Thyroid gland (tissue), 4 donors: Measurements from ENCODE around the gene KANSL1. TPM values are rescaled to one million over a fixed set of nuclear protein-coding genes. Genes with fewer than 3 reads are reported as not detected.

ENCODE experiments used
- DNase-seq, 2 donors: peaks; one replicate each; pipeline ENCODE4 v3.0.0-alpha.2; 2019
- H3K27ac ChIP-seq, 3 donors: fragments of 200-600 bp; sonication (generic); 1 replicate in 2 of 3; 2 replicates in 1 of 3; pipeline ENCODE4 v1.5.1; 2016 to 2019; ENCODE audit warnings: mild to moderate bottlenecking in 1 of 3, moderate library complexity in 1 of 3
- H3K27me3 ChIP-seq: fragments of 200-600 bp; sonication (generic); one replicate; pipeline ENCODE4 v1.5.1; 2019
- H3K36me3 ChIP-seq, 2 donors: fragments of 200-600 bp; sonication (generic); one replicate each; pipeline ENCODE4 v1.5.1; 2016 to 2019
- H3K4me1 ChIP-seq, 2 donors: fragments of 200-600 bp; sonication (generic); one replicate each; pipeline ENCODE4 v1.5.1; 2017 to 2019
- H3K4me3 ChIP-seq, 3 donors: fragments of 200-600 bp; sonication (generic); replicated peaks in 1 of 3; 1 replicate in 2 of 3; 2 replicates in 1 of 3; pipeline ENCODE4 v1.5.1; 2016; ENCODE audit warnings: mild to moderate bottlenecking in 1 of 3
- H3K9me3 ChIP-seq: fragments of 200-600 bp; sonication (generic); one replicate; pipeline ENCODE4 v1.5.1; 2017
- POLR2A ChIP-seq, 2 donors: fragments of 450-650 bp; IDR thresholded peaks; one replicate each; pipeline ENCODE4 v1.6.1; 2017; ENCODE audit warnings: antibody characterized with exemption in 2 of 2, mild to moderate bottlenecking in 2 of 2, moderate library complexity in 1 of 2
- WGBS, 2 donors: methylation state at CpG; one replicate each; pipeline ENCODE4 v1.1.5; 2017; 5-methylcytosine and 5-hydroxymethylcytosine counted together
- intact Hi-C: fragments of 100-400 bp; cut with DNase I; formaldehyde crosslinking; loops from one replicate; pipeline ENCODE4 v1.15.1; 2023
- total RNA-seq, 4 donors: library from RNA; depleted of rRNA; stranded (reverse); fragments of >200 nt; gene quantifications; one replicate each; pipeline ENCODE4 v1.2.3, GENCODE V29; 2016
- TF ChIP-seq, protein P1 (sequence below), 6 experiments: fragments of 200-600 bp in 3 of 6; fragments of 450-650 bp in 3 of 6; sonication (generic) in 3 of 6; IDR thresholded peaks; one replicate each; pipeline ENCODE4 v1.5.1; 2016 to 2019; ENCODE audit warnings: antibody characterized with exemption in 6 of 6, mild to moderate bottlenecking in 2 of 6, inconsistent platforms in 1 of 6, moderate library complexity in 1 of 6

Gene KANSL1
- total RNA-seq, 4 donors from 2014 or later, result 90.7 to 209 (median 124) TPM

DNA sequence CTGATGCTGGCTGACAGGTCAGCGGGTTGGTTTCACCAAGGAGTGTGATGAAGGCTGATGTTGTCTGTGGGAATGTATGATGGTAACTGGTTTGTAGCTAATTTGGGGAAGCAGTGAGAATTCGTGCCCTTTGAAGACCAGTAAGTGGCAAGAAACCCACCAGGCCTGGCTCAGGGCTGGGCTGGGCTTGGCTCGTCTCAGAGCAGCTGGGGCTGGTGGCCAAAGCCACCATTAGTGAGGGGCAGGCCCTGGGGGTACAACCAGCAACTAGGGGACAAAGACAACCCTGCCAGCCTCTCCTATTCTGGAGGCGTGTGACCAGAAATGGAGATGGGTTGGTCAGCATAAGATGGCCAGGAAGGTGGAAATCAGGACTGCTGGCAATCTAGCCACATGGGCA, 207.2 kb downstream of the KANSL1 start:
- 85 to 94% methylated on average over 4 of the region's 4 CpGs for WGBS, 2 donors
- no peak overlapping the region for H3K4me3 ChIP-seq
- H3K9me3 ChIP-seq, result no peaks in the 10 kb centered on the region
- no peaks in the 10 kb centered on the region for H3K27me3 ChIP-seq
- intact Hi-C loops, result no loop called here
- H3K27ac ChIP-seq, result no peak overlapping the region
- no peaks in the 10 kb centered on the region for H3K36me3 ChIP-seq
- no peak for TF ChIP-seq POLR2A (IDR thresholded peaks at IDR 0.05)
- TF ChIP-seq, protein P1, sequence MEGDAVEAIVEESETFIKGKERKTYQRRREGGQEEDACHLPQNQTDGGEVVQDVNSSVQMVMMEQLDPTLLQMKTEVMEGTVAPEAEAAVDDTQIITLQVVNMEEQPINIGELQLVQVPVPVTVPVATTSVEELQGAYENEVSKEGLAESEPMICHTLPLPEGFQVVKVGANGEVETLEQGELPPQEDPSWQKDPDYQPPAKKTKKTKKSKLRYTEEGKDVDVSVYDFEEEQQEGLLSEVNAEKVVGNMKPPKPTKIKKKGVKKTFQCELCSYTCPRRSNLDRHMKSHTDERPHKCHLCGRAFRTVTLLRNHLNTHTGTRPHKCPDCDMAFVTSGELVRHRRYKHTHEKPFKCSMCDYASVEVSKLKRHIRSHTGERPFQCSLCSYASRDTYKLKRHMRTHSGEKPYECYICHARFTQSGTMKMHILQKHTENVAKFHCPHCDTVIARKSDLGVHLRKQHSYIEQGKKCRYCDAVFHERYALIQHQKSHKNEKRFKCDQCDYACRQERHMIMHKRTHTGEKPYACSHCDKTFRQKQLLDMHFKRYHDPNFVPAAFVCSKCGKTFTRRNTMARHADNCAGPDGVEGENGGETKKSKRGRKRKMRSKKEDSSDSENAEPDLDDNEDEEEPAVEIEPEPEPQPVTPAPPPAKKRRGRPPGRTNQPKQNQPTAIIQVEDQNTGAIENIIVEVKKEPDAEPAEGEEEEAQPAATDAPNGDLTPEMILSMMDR (IDR thresholded peaks at IDR 0.05), result no peak
- no peak for DNase-seq
- H3K4me1 ChIP-seq, result no peaks in the 10 kb centered on the region

DNA sequence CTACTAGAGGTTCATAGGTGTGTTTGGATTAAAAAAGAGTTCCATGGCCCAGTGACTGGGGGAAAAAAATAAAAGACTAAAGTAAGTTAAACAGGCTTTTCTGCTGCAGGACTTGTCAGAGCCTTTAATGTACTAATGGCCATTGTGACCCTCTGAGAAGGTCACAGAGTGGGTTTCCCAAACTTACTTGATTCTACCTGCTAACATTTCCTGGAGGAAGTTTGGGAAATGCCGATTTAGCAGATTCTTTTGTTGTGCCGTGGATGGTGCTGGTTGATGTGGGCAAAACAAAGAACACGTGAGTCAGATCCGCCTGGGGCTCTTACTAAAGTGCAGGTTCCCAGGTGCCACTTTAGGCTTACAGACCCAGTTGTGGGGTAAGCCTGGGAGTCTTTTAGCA, 207.8 kb downstream of the KANSL1 start:
- no peak for DNase-seq
- H3K27me3 ChIP-seq, result no peaks in the 10 kb centered on the region
- H3K36me3 ChIP-seq, result no peaks in the 10 kb centered on the region
- H3K4me3 ChIP-seq, result no peak overlapping the region
- no peak overlapping the region for H3K27ac ChIP-seq
- 63 to 83% methylated on average over 4 of the region's 4 CpGs for WGBS, 2 donors
- H3K4me1 ChIP-seq, result no peaks in the 10 kb centered on the region
- intact Hi-C loops, result no loop called here
- H3K9me3 ChIP-seq, result no peaks in the 10 kb centered on the region
- TF ChIP-seq, protein P1 (IDR thresholded peaks at IDR 0.05), result no peak
- TF ChIP-seq POLR2A (IDR thresholded peaks at IDR 0.05), result no peak

DNA sequence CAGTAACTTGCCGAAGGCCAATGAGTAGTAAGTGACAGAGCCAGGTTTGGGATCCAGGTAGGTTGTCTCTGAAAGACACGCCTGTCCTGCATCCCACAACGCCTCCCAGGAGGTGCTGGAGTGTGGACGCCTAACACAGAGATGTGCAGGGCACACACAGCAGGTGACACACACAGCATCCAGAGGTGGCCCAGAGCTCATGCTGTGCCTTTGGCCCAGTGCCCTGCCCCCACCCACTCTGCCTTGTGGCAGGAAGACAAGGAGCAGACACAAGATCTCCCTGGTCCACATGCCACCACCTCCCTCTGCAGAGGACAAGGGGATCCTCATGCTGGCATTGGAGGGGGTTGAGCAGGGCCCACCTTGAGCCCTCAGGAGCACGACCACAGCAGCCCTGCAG, 208.9 kb downstream of the KANSL1 start:
- DNase-seq, result no peak
- intact Hi-C loops, result no loop called here
- 85 to 98% methylated on average over 5 of the region's 5 CpGs for WGBS, 2 donors

DNA sequence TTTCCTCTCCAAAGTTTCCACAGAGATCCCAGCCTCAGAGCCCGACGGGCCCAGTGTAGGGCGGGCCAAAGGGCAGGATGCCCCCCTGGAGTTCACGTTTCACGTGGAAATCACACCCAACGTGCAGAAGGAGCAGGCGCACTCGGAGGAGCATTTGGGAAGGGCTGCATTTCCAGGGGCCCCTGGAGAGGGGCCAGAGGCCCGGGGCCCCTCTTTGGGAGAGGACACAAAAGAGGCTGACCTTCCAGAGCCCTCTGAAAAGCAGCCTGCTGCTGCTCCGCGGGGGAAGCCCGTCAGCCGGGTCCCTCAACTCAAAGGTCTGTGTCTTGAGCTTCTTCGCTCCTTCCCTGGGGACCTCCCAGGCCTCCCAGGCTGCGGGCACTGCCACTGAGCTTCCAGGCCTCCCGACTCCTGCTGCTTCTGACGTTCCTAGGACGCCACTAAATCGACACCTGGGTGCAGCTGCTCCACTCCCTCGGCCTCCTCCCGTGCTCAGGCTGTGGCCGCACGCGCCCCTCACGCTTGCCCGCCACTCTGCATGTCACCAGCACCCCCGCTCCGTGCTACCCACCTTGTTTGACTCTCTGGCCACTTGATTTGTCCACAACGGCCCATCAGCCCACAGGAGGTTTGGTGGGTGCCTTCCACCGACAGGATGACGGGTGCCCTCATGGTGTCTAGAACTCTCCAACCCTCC, 209.5 kb downstream of the KANSL1 start:
- no peak for TF ChIP-seq POLR2A (IDR thresholded peaks at IDR 0.05)
- TF ChIP-seq, protein P1 (IDR thresholded peaks at IDR 0.05), result no peak
- Histone ChIP-seq H3K27me3 (no peaks in the 10 kb centered on the region), H3K4me1 (no peaks in the 10 kb centered on the region), H3K36me3 (no peaks in the 10 kb centered on the region), H3K4me3 (no peak overlapping the region), H3K27ac (no peak overlapping the region), H3K9me3 (no peaks in the 10 kb centered on the region)
- intact Hi-C loops, result no loop called here
- DNase-seq, result no peak
- WGBS, 2 donors, result 80 to 86% methylated on average over 25 to 31 of the region's 31 CpGs

More for the DNA sequence above, 208.9 kb downstream of the KANSL1 start:
- Histone ChIP-seq H3K4me3 (no peak overlapping the region), H3K27ac (no peak overlapping the region), H3K36me3 (no peaks in the 10 kb centered on the region), H3K4me1 (no peaks in the 10 kb centered on the region), H3K27me3 (no peaks in the 10 kb centered on the region), H3K9me3 (no peaks in the 10 kb centered on the region)
- TF ChIP-seq POLR2A (IDR thresholded peaks at IDR 0.05), result no peak
- TF ChIP-seq, protein P1 (IDR thresholded peaks at IDR 0.05), result no peak

DNA sequence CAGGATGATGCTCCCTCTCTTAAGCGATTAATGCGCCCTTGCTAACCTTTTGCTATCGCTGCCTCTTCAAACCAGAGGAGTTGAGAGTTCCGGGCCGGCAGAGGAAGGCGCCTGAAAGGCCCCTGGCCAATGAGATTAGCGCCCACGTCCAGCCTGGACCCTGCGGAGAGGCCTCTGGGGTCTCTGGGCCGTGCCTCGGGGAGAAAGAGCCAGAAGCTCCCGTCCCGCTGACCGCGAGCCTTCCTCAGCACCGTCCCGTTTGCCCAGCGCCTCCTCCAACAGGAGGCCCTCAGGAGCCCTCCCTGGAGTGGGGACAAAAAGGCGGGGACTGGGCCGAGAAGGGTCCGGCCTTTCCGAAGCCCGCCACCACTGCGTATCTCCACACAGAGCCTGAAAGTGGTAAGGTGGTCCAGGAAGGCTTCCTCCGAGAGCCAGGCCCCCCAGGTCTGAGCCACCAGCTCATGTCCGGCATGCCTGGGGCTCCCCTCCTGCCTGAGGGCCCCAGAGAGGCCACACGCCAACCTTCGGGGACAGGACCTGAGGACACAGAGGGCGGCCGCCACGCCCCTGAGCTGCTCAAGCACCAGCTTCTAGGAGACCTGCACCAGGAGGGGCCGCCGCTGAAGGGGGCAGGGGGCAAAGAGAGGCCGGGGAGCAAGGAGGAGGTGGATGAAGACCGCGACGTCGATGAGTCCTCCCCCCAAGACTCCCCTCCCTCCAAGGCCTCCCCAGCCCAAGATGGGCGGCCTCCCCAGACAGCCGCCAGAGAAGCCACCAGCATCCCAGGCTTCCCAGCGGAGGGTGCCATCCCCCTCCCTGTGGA, 210.2 kb downstream of the KANSL1 start:
- Histone ChIP-seq H3K4me3 (no peak overlapping the region), H3K36me3 (no peaks in the 10 kb centered on the region), H3K9me3 (no peaks in the 10 kb centered on the region), H3K27ac (no peak overlapping the region), H3K4me1 (no peaks in the 10 kb centered on the region), H3K27me3 (no peaks in the 10 kb centered on the region)
- 86 to 93% methylated on average over 28 to 37 of the region's 41 CpGs for WGBS, 2 donors
- intact Hi-C loops, result no loop called here
- no peak for DNase-seq
- TF ChIP-seq, protein P1 (IDR thresholded peaks at IDR 0.05), result no peak
- TF ChIP-seq POLR2A (IDR thresholded peaks at IDR 0.05), result no peak
